B cell (primary cell): ENCODE data around the gene TUBAL3. TPM values are rescaled to one million over a fixed set of nuclear protein-coding genes. Genes with fewer than 3 reads are reported as not detected.
A peak's percentile ranks its signal among the peaks of the same experiment; 100 is the strongest.

Source experiments
- ATAC-seq: fragments of 200-7000 bp; cut with Tn5 transposase; one replicate; pipeline ENCODE4 v1.10.0; 2021; ENCODE audit warnings: low read depth, mild to moderate bottlenecking, moderate number of reproducible peaks, moderate library complexity
- CTCF ChIA-PET: fragments of 350-600 bp; sonication (Branson Sonifier 250); formaldehyde crosslinking; loops from one replicate; lab custom pipeline; 2021; ENCODE audit warnings: antibody characterized with exemption, inconsistent platforms; lab: Charles Lee
- POLR2A ChIA-PET: fragments of 350-600 bp; sonication (Branson Sonifier 250); formaldehyde crosslinking; loops from one replicate; lab custom pipeline; 2021; ENCODE audit warnings: antibody characterized with exemption; lab: Charles Lee
- DNase-seq: peaks from one replicate; pipeline ENCODE4 v3.0.0; 2013
- H2AFZ ChIP-seq: 2 replicates; pipeline ENCODE4 v1.6.1; 2012; ENCODE audit warnings: mild to moderate bottlenecking, low read depth, low read length; ENCODE audit not compliant: insufficient read depth, poor library complexity, severe bottlenecking
- H3K27ac ChIP-seq, 2 donors: 1 replicate in 1 of 2; 2 replicates in 1 of 2; pipeline ENCODE4 v1.5.1; 2012 to 2013; ENCODE audit warnings: low read length in 2 of 2, mild to moderate bottlenecking in 2 of 2, moderate library complexity in 1 of 2
- H3K27me3 ChIP-seq, 4 experiments: fragments of 200-600 bp in 1 of 4; sonication (generic) in 1 of 4; replicated peaks in 1 of 4; 1 replicate in 2 of 4; 2 replicates in 2 of 4; pipeline versions ENCODE4 v1.6.1 to v1.7.0; 2013 to 2016; ENCODE audit warnings: low read length in 3 of 4, mild to moderate bottlenecking in 2 of 4, mixed read lengths in 1 of 4, moderate library complexity in 1 of 4; ENCODE audit not compliant: insufficient read depth in 4 of 4, control insufficient read depth in 3 of 4; ENCODE audit errors: control extremely low read depth in 1 of 4
- H3K36me3 ChIP-seq, 2 experiments: replicated peaks in 1 of 2; 1 replicate in 1 of 2; 2 replicates in 1 of 2; pipeline versions ENCODE4 v1.6.1 to v1.7.1; 2013; ENCODE audit warnings: low read length in 1 of 2; ENCODE audit not compliant: insufficient read depth in 2 of 2, control insufficient read depth in 1 of 2; ENCODE audit errors: control extremely low read depth in 1 of 2, extremely low read depth in 1 of 2
- H3K4me1 ChIP-seq, 2 donors: fragments of 200-600 bp in 1 of 2; sonication (generic) in 1 of 2; 1 replicate in 1 of 2; 2 replicates in 1 of 2; pipeline versions ENCODE4 v1.5.1 to v1.6.1; 2013 to 2017; ENCODE audit warnings: low read length in 2 of 2; ENCODE audit not compliant: control insufficient read depth in 2 of 2, insufficient read depth in 2 of 2
- H3K4me2 ChIP-seq: replicated peaks from 2 replicates; pipeline ENCODE3; 2012; ENCODE audit warnings: mild to moderate bottlenecking, low read depth, low read length; ENCODE audit not compliant: poor library complexity, severe bottlenecking
- H3K4me3 ChIP-seq, 5 experiments: fragments of 200-600 bp in 1 of 5; sonication (generic) in 1 of 5; 1 replicate in 3 of 5; 2 replicates in 2 of 5; pipeline versions ENCODE4 v1.5.1 to v1.7.0; 2011 to 2016; ENCODE audit warnings: low read length in 4 of 5, mild to moderate bottlenecking in 4 of 5, low read depth in 2 of 5, control low read depth in 1 of 5, moderate library complexity in 1 of 5; ENCODE audit not compliant: insufficient read depth in 1 of 5; ENCODE audit errors: control extremely low read depth in 1 of 5, extremely low read depth in 1 of 5
- H3K79me2 ChIP-seq: fragments of 200-600 bp; sonication (generic); one replicate; pipeline ENCODE4 v1.6.0; 2016; ENCODE audit warnings: low read length; ENCODE audit not compliant: control insufficient read depth, insufficient read depth
- H3K9ac ChIP-seq: fragments of 200-600 bp; sonication (generic); 2 replicates; pipeline ENCODE4 v1.6.1; 2017; ENCODE audit warnings: mild to moderate bottlenecking, low read length, moderate library complexity
- H3K9me3 ChIP-seq, 3 donors: one replicate each; pipeline versions ENCODE4 v1.6.1 to v1.7.1; 2013; ENCODE audit warnings: low read length in 2 of 3; ENCODE audit not compliant: control insufficient read depth in 2 of 3, insufficient read depth in 1 of 3; ENCODE audit errors: control extremely low read depth in 1 of 3
- H4K20me1 ChIP-seq: 2 replicates; pipeline ENCODE4 v1.6.0; 2012; ENCODE audit warnings: mild to moderate bottlenecking, low read length; ENCODE audit not compliant: insufficient read depth, control insufficient read depth, poor library complexity, severe bottlenecking
- H3K27ac Mint-ChIP-seq: one replicate; pipeline ENCODE4 v1.8.0; 2021; ENCODE audit warnings: mixed read lengths
- H3K27me3 Mint-ChIP-seq: one replicate; pipeline ENCODE4 v1.8.0; 2021; ENCODE audit warnings: mixed read lengths
- H3K4me1 Mint-ChIP-seq: one replicate; pipeline ENCODE4 v1.8.0; 2021; ENCODE audit warnings: mixed read lengths
- H3K4me3 Mint-ChIP-seq: one replicate; pipeline ENCODE4 v1.8.0; 2021; ENCODE audit warnings: mixed read lengths
- H3K9me3 Mint-ChIP-seq: one replicate; pipeline ENCODE4 v1.8.0; 2022; ENCODE audit warnings: mixed read lengths; ENCODE audit not compliant: insufficient read depth
- CTCF ChIP-seq: fragments of 200-600 bp; IDR thresholded peaks from one replicate; pipeline ENCODE4 v1.8.0; 2022; ENCODE audit warnings: antibody characterized with exemption, mild to moderate bottlenecking
- EZH2 ChIP-seq: IDR thresholded peaks from 2 replicates; pipeline ENCODE4 v1.6.1; 2012; ENCODE audit warnings: borderline replicate concordance, low read depth, mild to moderate bottlenecking, moderate library complexity, low read length; ENCODE audit not compliant: insufficient read depth, poor library complexity, severe bottlenecking
- WGBS: methylation state at CpG from one replicate; pipeline ENCODE4 v1.1.5; 2013; ENCODE audit warnings: missing lambda C conversion rate; ENCODE audit not compliant: insufficient coverage; 5-methylcytosine and 5-hydroxymethylcytosine counted together
- intact Hi-C: fragments of 100-400 bp; cut with micrococcal nuclease; formaldehyde crosslinking; loops from one replicate; pipeline ENCODE4 v1.10.0; 2022
- polyA plus RNA-seq: library from polyadenylated mRNA; depleted of rRNA; stranded (reverse); fragments of >200 nt; gene quantifications from 2 replicates; pipeline ENCODE4 v1.2.3, GENCODE V29; 2012
- total RNA-seq, 2 donors: library from RNA; stranded (reverse); fragments of 120-200 nt in 1 of 2; gene quantifications; 1 replicate in 1 of 2; 2 replicates in 1 of 2; pipeline versions ENCODE4 v1.2.3 to v1.2.4, GENCODE V29; 2013 to 2022

The TUBAL3 gene
- total and polyA plus RNA-seq, 2 donors (not counting 1 experiment from before 2014, with no cell fraction given): not detected

- Histone ChIP-seq H3K4me3 (no peak overlapping the region), H3K27ac (no peak overlapping the region), H2AFZ (no peak overlapping the region), H3K79me2 (peaks cover 7% of the 10 kb centered on the region), H3K27me3 (no peaks in the 10 kb centered on the region), H4K20me1 (no peaks in the 10 kb centered on the region), H3K36me3 (peaks cover 0 to 15% of the 10 kb centered on the region in 2 experiments), H3K9me3 (no peaks in the 10 kb centered on the region), H3K4me1 (peaks cover 10 to 21% of the 10 kb centered on the region in 2 donors), H3K4me2 (no peak overlapping the region), H3K9ac (no peak overlapping the region)
- ChIA-PET CTCF (interaction anchor here (1.5 kb wide), 2 partner anchors 17 to 172 kb away, joined by 4 to 7 read pairs; no protein-coding TSS in a partner anchor), POLR2A (no interaction called here)
- Mint-ChIP-seq H3K27me3 (no peaks in the 10 kb centered on the region), H3K27ac (no peak overlapping the region), H3K4me1 (peaks cover 26% of the 10 kb centered on the region), H3K9me3 (no peaks in the 10 kb centered on the region), H3K4me3 (no peak overlapping the region)
- no peak for TF ChIP-seq CTCF
- ATAC-seq (no peak), DNase-seq (no peak)
- WGBS: no CpG with 5 or more reads among the region's 4 CpGs
- intact Hi-C loops: no loop called here
These were observed 46.2 kb upstream of the TUBAL3 start for GRCh38 chr10:5450605-5451384.

DNA sequence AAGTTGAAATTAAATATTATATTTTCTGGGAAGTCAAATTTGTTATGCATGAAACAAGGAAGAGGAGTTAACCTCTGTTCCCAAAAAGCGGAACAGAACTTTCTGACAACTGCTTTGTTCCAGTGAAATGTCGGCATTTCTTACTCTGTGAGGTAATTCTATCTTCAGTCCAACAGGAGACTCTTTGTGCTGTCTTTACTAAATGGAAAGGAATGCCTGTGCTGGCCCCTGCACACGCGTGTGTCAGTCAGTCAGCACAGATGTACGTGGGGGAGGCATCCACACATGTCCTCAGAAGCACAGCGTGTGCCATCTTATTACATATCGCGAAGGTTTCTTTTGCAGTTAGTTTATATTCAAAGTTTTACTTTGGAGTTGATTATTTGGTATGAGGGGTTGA is 45.2 kb upstream of the TUBAL3 start:
- no peaks in the 10 kb centered on the region for H3K9me3 ChIP-seq
- Mint-ChIP-seq H3K9me3 (no peaks in the 10 kb centered on the region), H3K27me3 (no peaks in the 10 kb centered on the region), H3K4me1 (peaks cover 28% of the 10 kb centered on the region), H3K4me3 (peak overlapping the region; percentile 81), H3K27ac (peak overlapping the region; percentile 70)
- H3K4me2 ChIP-seq: peak overlapping the region; percentile 47
- H3K79me2 ChIP-seq: peaks cover 7% of the 10 kb centered on the region
- WGBS: 85% methylated on average over 4 of the region's 8 CpGs
- H3K27ac ChIP-seq: no peak overlapping the region
- POLR2A ChIA-PET: no interaction called here
- DNase-seq (peak; percentile 25), ATAC-seq (no peak)
- CTCF ChIA-PET: interaction anchor here (1.5 kb wide), 1 partner anchor 16 kb away, joined by 4 read pairs; no protein-coding TSS in a partner anchor
- TF ChIP-seq EZH2: no peak
- TF ChIP-seq CTCF: no peak
- H3K4me3 ChIP-seq: peak overlapping the region in 3 of 5 experiments; percentile 20 to 34 (median 27)
- no peaks in the 10 kb centered on the region for H4K20me1 ChIP-seq
- H3K4me1 ChIP-seq: peaks cover 10 to 21% of the 10 kb centered on the region in 2 donors
- H3K27me3 ChIP-seq: no peaks in the 10 kb centered on the region
- peak overlapping the region; percentile 53 for H3K9ac ChIP-seq
- H2AFZ ChIP-seq: peak overlapping the region; percentile 61
- H3K36me3 ChIP-seq: peaks cover 0 to 15% of the 10 kb centered on the region in 2 experiments
- intact Hi-C loops: loop anchor here (5.0 to 10.0 kb wide), 2 partner anchors 362 to 875 kb away; partner anchors contain the start of gene GDI2
